Mesodermal cell (in vitro differentiated cells): ENCODE data around the gene GAB2.
"Not testable (repeated sequence)": the region's sequence is repeated elsewhere in the genome, so short reads cannot be mapped to it uniquely, and the experiment has no call there.

ENCODE experiments used
- H3K27ac ChIP-seq: 2 replicates; pipeline ENCODE4 v1.7.0; 2013; ENCODE audit warnings: mild to moderate bottlenecking, low read depth, low read length, moderate library complexity; ENCODE audit not compliant: severe bottlenecking
- H3K36me3 ChIP-seq: 2 replicates; pipeline ENCODE4 v1.7.1; 2013; ENCODE audit warnings: mild to moderate bottlenecking, low read length, moderate library complexity; ENCODE audit not compliant: control insufficient read depth, insufficient read depth
- H3K4me1 ChIP-seq: one replicate; pipeline ENCODE4 v1.7.1; 2013; ENCODE audit warnings: mild to moderate bottlenecking, low read length; ENCODE audit not compliant: insufficient read depth, control insufficient read depth, poor library complexity, severe bottlenecking
- H3K4me3 ChIP-seq: 2 replicates; pipeline ENCODE4 v1.7.0; 2013; ENCODE audit warnings: low read length, control low read depth, mild to moderate bottlenecking; ENCODE audit not compliant: insufficient read depth, poor library complexity, severe bottlenecking; ENCODE audit errors: extremely low read depth
- H3K9me3 ChIP-seq: 2 replicates; pipeline ENCODE4 v1.7.1; 2013; ENCODE audit warnings: mild to moderate bottlenecking, low read length, moderate library complexity; ENCODE audit not compliant: control insufficient read depth
- WGBS, 2 experiments: methylation state at CpG; one replicate each; pipeline ENCODE4 v1.1.5; 2013; ENCODE audit warnings: missing lambda C conversion rate in 2 of 2; ENCODE audit not compliant: insufficient coverage in 2 of 2; 5-methylcytosine and 5-hydroxymethylcytosine counted together

Gene GAB2

DNA sequence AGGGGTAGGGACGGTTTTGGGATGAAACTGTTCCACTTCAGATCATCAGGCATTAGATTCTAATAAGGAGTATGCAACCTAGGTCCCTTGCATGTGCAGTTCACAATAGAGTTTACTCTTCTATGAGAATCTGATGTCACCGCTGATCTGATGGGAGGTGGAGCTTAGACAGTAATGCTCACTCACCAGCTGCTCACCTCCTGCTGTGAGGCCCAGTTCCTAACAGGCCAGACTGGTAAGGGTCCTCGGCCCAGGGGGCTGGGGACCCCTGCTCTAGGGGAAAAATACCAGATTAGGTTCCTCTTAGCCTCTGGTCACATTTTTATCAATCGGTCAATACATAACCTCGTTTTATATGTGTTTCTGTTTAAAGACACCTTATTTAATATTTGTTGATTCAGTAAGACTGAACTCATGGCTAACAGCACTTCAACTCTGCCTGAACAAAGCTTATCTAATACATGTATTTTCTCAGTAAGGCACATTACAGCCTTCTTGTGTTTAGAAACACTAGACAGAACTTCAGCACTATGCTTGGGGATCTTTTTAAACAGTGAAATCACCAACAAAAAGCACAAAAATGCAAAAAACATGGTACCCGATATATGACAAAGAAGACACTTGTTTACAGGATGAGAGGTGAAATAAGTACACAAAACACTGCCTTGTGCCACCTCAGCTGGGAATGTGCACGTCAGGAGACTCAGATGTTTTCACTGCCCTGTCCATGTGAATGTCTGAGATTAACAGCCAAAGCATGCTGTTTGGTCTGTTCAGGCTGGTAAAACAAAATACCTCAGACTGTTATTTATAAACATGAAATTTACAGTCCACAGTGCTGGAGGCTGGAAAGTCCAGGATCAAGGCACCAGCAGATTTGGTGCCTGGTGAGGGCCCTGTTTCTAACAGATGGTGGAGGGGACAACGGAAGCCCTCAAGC lies 121.4 kb downstream of the GAB2 start:
- Histone ChIP-seq H3K9me3 (no peaks in the 10 kb centered on the region), H3K4me1 (peaks cover 4% of the 10 kb centered on the region), H3K4me3 (no peak overlapping the region), H3K27ac (no peak overlapping the region), H3K36me3 (no peaks in the 10 kb centered on the region)
- 85 to 86% methylated on average over 3 to 4 of the region's 8 CpGs for WGBS, 2 experiments

DNA sequence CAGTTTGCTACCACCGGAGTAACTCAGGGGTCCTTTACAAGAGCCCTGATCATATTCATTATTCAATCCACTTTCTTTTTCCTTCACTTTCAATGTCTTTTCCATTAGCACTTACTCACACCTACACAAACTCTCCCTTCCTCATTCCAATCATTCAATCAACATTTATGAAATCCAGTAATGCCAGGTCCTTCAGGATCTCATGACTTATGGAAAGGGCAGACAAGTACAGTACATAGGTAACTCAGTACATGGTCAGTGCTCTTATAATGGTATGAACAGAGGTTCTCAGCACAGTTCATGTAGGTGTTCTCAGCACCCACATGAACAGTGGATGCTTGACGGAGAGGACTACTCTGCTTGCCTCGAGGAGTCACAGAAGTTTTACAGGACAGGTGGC lies 122.3 kb downstream of the GAB2 start:
- no peak overlapping the region for H3K4me3 ChIP-seq
- no peaks in the 10 kb centered on the region for H3K9me3 ChIP-seq
- no peak overlapping the region for H3K27ac ChIP-seq

DNA sequence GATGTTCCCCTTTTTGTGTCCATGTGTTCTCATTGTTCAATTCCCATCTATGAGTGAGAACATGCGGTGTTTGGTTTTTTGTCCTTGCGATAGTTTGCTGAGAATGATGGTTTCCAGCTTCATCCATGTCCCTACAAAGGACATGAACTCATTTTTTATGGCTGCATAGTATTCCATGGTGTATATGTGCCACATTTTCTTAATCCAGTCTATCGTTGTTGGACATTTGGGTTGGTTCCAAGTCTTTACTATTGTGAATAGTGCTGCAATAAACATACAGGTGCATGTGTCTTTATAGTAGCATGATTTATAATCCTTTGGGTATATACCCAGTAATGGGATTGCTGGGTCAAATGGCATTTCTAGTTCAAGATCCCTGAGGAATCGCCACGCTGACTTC lies 123.5 kb downstream of the GAB2 start:
- H3K36me3 ChIP-seq, H3K9me3 ChIP-seq, H3K27ac ChIP-seq, H3K4me3 ChIP-seq, H3K4me1 ChIP-seq: not testable (repeated sequence)
- WGBS, 2 experiments, result 90 to 94% methylated on average over 2 of the region's 5 CpGs

More for the DNA sequence above, 122.3 kb downstream of the GAB2 start:
- Histone ChIP-seq H3K36me3 (no peaks in the 10 kb centered on the region), H3K4me1 (peaks cover 4% of the 10 kb centered on the region)
- WGBS, 2 experiments, result 93 to 98% methylated on average over 3 of the region's 3 CpGs

DNA sequence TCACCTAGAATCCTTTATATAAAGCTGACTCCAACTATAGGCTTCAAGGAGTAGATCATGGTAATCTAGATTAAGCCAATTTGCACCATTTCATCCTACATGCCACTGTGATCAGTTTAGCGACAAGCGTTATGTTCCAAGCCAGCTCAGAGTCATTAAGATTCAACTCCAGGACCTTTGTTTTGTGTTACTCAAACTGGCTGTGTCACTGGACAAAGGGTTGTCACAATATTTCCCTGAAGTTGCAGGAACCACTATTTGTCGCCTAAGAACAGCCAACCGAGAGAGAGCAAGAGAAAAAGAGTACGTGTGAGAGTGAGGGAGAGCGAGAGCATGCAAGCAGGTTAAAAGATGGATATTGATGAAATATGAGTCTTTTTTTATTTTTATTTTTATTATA lies 124.1 kb downstream of the GAB2 start:
- Histone ChIP-seq H3K36me3 (peaks cover 2% of the 10 kb centered on the region), H3K4me3 (no peak overlapping the region), H3K9me3 (no peaks in the 10 kb centered on the region), H3K4me1 (peaks cover 4% of the 10 kb centered on the region), H3K27ac (no peak overlapping the region)
- WGBS, 2 experiments, result 88 to 100% methylated on average over 2 to 4 of the region's 6 CpGs

DNA sequence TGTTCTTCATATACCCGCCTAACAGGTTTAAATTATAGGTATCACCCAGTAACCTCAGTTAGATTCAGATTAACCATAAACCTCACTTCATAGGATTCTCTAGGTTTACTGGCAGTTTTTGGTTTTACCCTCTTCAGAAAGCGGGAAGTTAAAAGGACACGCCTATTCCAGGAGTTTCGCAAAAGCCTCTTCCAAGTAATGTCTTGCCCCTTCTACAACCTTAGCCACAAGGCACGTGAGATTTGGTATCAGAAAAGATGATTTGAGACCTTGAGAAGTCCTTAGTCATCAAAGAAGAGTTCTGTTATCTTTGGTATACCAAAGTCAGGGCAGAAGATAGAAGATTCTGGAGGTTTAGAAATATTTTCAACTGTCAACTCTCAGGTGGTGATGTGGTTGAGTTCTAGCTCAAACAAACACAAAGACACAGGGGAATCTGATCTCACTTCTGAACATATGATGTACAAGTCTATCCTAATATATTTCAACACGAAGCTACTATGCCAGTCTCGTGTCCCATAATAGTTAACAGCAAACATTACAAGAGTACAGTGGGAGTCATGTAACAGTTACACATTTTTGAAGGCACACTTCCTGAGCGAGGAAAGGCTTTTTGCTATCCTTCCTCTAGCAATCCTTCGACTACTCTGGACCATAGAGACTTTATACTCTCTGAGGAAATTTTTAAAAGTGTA lies 125.4 kb downstream of the GAB2 start:
- Histone ChIP-seq H3K4me3 (no peak overlapping the region), H3K9me3 (no peaks in the 10 kb centered on the region), H3K27ac (no peak overlapping the region), H3K4me1 (peaks cover 4% of the 10 kb centered on the region), H3K36me3 (peaks cover 3% of the 10 kb centered on the region)
- 92 to 95% methylated on average over 5 to 7 of the region's 9 CpGs for WGBS, 2 experiments

DNA sequence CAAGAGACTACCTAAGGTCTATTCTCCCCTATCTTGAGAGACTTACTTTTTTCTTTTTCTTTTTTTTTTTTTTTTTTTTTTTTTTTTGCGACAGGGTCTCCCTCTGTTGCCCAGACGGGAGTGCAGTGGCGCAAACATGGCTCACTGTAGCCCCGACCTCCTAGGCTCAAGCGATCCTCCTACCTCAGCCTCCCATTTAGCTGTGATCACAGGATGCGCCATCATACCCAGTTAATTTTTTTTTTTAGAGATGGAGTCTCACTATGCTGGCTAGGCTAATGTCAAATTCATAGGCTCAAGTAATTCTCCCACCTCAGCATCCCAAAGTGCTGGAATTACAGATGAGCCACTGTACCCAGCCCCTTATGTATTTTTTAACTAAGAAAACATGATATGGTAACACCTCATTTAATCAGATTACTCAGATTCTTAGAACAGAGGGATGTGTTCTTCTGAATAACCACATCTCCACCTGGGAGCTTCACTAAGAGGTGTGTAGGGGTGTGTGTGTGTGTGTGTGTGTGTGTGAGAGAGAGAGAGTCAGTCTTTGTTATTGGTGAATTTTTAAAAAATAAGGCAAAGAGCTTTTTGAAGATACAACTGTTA lies 126.0 kb downstream of the GAB2 start:
- WGBS, 2 experiments, result 96% methylated on average over 4 of the region's 6 CpGs; no CpG with 5 or more reads in 1 of the 2 experiments
- peaks cover 3% of the 10 kb centered on the region for H3K36me3 ChIP-seq
- H3K27ac ChIP-seq, result no peak overlapping the region
- no peak overlapping the region for H3K4me3 ChIP-seq
- H3K4me1 ChIP-seq, result peaks cover 4% of the 10 kb centered on the region
- no peaks in the 10 kb centered on the region for H3K9me3 ChIP-seq

DNA sequence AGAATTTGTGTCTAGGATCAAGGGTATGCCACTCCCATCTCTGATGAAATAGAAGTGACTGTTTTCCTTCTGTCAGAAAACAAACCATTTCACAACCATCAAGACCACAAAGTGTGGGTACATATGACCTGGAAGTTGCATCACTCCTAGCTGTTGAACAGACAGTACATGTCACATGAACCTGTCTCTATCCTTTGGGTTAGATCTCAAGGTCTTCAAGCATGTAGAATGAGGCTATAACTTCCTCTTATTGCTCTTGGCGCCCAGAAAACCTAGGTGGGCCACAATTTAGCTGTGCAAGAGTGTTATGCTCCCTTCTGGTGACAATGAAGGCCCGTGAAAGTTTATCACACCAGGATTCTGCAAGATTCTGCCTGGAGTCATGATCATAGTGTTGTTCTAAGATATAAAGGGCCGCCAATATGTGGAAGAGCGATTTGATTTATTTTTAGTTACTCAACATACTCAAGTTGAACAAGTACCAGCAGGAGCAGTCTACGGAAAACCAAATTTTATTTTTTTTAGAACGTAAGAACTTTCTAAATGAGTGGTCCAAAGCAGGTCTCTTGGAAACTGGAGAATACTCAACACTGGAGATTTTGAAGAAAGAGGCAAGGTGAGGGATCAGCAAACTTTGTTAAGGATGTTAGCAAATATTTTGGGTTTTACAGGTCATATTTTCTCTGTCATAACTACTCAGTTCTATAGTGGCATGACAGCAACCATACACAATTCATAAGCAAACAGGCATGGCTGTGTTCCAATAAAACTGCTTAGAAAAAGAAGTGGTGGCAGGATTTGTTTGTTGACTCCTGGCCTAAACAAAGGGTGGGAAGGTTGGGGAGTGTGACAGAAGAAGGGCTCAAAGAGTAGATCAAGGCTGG lies 127.1 kb downstream of the GAB2 start:
- Histone ChIP-seq H3K36me3 (peaks cover 3% of the 10 kb centered on the region), H3K27ac (no peak overlapping the region), H3K9me3 (no peaks in the 10 kb centered on the region), H3K4me3 (no peak overlapping the region), H3K4me1 (no peaks in the 10 kb centered on the region)
- WGBS, 2 experiments, result 97 to 100% methylated on average over 3 to 4 of the region's 6 CpGs

DNA sequence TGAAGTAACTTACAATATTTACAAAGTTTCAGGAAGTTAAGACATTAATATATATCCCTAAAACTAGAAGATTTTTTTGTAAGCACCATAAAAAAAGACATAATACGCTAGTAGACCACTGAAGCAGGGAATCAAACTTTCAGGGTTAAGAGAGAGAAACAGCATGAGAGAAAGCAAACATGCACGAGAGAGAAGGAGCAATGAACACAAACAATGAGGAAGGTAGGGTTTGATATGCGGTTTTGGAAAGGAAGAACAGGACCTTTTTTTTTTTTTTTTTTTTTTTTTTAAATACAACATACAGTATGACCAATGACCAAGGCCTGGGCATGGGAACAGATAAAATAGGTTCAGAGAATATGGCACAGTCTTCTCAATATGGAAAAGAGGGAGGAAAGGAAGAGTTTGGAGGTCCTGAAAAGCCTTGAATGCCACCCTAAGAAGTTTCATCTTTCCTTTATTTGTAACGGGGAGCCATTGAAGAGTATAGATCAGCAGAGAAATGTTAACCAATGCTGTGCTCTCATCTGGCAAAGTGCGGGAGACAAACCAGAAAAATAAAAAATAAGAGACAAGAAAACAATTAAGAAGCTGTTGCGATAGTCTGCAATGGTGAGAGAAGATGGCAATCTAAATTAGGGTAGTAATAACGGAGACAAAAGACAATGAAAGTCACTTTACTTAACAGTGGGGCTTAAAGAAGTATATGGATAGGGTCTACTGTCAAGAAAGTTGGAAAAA lies 127.9 kb downstream of the GAB2 start:
- Histone ChIP-seq H3K36me3 (peaks cover 3% of the 10 kb centered on the region), H3K4me3 (no peak overlapping the region), H3K9me3 (no peaks in the 10 kb centered on the region), H3K4me1 (no peaks in the 10 kb centered on the region), H3K27ac (no peak overlapping the region)
- WGBS, 2 experiments, result 96 to 100% methylated on average over 2 to 5 of the region's 7 CpGs

DNA sequence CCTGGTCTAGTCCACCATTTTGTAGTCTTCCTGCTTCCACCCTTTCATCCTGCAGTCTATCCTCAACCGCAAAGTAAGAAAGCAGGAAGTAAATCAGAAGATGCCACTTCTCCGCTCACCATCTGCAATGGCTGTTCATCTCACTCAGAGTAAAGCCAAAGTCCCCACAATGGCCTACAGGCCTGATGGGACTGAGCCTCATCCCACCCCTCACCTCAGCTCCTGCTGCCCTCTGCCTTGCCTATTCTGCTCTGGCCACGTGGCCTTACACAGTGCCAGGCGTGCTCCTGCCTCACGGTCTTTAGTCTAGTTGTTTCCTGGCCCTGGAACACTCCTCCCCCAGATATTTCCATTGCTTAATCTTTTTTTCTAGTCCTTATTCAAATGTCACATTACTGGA lies 133.4 kb downstream of the GAB2 start:
- no peaks in the 10 kb centered on the region for H3K9me3 ChIP-seq
- 87 to 100% methylated on average over 4 to 5 of the region's 5 CpGs for WGBS, 2 experiments
- H3K4me3 ChIP-seq, result no peak overlapping the region
- H3K4me1 ChIP-seq, result peaks cover 5% of the 10 kb centered on the region
- H3K27ac ChIP-seq, result no peak overlapping the region
- H3K36me3 ChIP-seq, result peaks cover 16% of the 10 kb centered on the region
